ENCODE measurements around the gene CENPS.
A peak's percentile ranks its signal among the peaks of the same experiment; 100 is the strongest.

Gene CENPS

GRCh38 chr1:10430216-10431069 lies at the start of gene CENPS:
TSS of gene CENPS (plus strand) at chr1:10430433. CDS start at chr1:10430518, 85 bp downstream.
- in situ Hi-C loops (cut with MboI; ENCODE audit: low sequenced_read_pairs, unreplicated experiment) = loop anchor here (10.0 kb wide), 1 partner anchor 54 kb away; no protein-coding TSS in a partner anchor
- peak; percentile 99 for DNase-seq (ENCODE audit: low spot score)
- peak; percentile 98 for TF ChIP-seq CTCF (IDR thresholded peaks at IDR 0.05; ENCODE audit: borderline replicate concordance, control extremely low read depth, extremely low read depth, insufficient read depth, missing control alignments)

- in situ Hi-C loops (cut with MboI; ENCODE audit: low sequenced_read_pairs, unreplicated experiment) = no loop called here
- TF ChIP-seq CTCF (IDR thresholded peaks at IDR 0.05; ENCODE audit: borderline replicate concordance, control extremely low read depth, extremely low read depth, insufficient read depth, missing control alignments) = no peak
- no peak for DNase-seq (ENCODE audit: low spot score)
These were observed 49.5 kb upstream of the CENPS start for GRCh38 chr1:10380594-10381275.

GRCh38 chr1:10383630-10384029 lies 46.6 kb upstream of the CENPS start:
- in situ Hi-C loops (cut with MboI; ENCODE audit: low sequenced_read_pairs, unreplicated experiment) = no loop called here
- no peak for DNase-seq (ENCODE audit: low spot score)
- TF ChIP-seq CTCF (IDR thresholded peaks at IDR 0.05; ENCODE audit: borderline replicate concordance, control extremely low read depth, extremely low read depth, insufficient read depth, missing control alignments) = no peak

GRCh38 chr1:10384219-10384618 lies 46.0 kb upstream of the CENPS start:
- no peak for TF ChIP-seq CTCF (IDR thresholded peaks at IDR 0.05; ENCODE audit: borderline replicate concordance, control extremely low read depth, extremely low read depth, insufficient read depth, missing control alignments)
- in situ Hi-C loops (cut with MboI; ENCODE audit: low sequenced_read_pairs, unreplicated experiment) = no loop called here
- no peak for DNase-seq (ENCODE audit: low spot score)

GRCh38 chr1:10386761-10387676 lies 43.2 kb upstream of the CENPS start:
- TF ChIP-seq CTCF (IDR thresholded peaks at IDR 0.05; ENCODE audit: borderline replicate concordance, control extremely low read depth, extremely low read depth, insufficient read depth, missing control alignments) = no peak
- DNase-seq (ENCODE audit: low spot score) = no peak
- in situ Hi-C loops (cut with MboI; ENCODE audit: low sequenced_read_pairs, unreplicated experiment) = no loop called here

Data from GM13976 (cell line).